IPS-15b (cell line): ENCODE data around the gene SLC9A3.

Experiments
- H3K27me3 ChIP-seq: one replicate; pipeline ENCODE4 v1.6.1; 2013; ENCODE audit warnings: low read length; ENCODE audit not compliant: control insufficient read depth, insufficient read depth
- H3K36me3 ChIP-seq: one replicate; pipeline ENCODE4 v1.6.1; 2013; ENCODE audit warnings: low read length; ENCODE audit not compliant: control insufficient read depth, insufficient read depth
- H3K4me1 ChIP-seq: one replicate; pipeline ENCODE4 v1.6.1; 2013; ENCODE audit warnings: mild to moderate bottlenecking, low read length; ENCODE audit not compliant: control insufficient read depth, insufficient read depth
- H3K4me3 ChIP-seq: one replicate; pipeline ENCODE4 v1.5.1; 2013; ENCODE audit warnings: low read depth, low read length
- H3K9ac ChIP-seq: one replicate; pipeline ENCODE4 v1.6.1; 2013; ENCODE audit warnings: low read depth, mild to moderate bottlenecking, low read length
- H3K9me3 ChIP-seq: one replicate; pipeline ENCODE4 v1.6.1; 2013; ENCODE audit warnings: mild to moderate bottlenecking, low read length; ENCODE audit not compliant: control insufficient read depth, insufficient read depth

SLC9A3 gene

GRCh38 chr5:453725-454481, 70.3 kb downstream of the SLC9A3 start:
- Histone ChIP-seq H3K9ac (no peak overlapping the region), H3K27me3 (no peaks in the 10 kb centered on the region), H3K4me1 (peaks cover 4% of the 10 kb centered on the region), H3K4me3 (no peak overlapping the region), H3K36me3 (peaks cover 28% of the 10 kb centered on the region), H3K9me3 (no peaks in the 10 kb centered on the region)

- peaks cover 4% of the 10 kb centered on the region for H3K4me1 ChIP-seq
- H3K9me3 ChIP-seq, result no peaks in the 10 kb centered on the region
- no peaks in the 10 kb centered on the region for H3K27me3 ChIP-seq
- no peak overlapping the region for H3K9ac ChIP-seq
- H3K4me3 ChIP-seq, result no peak overlapping the region
- H3K36me3 ChIP-seq, result peaks cover 33% of the 10 kb centered on the region
Measured at GRCh38 chr5:452978-453710, 71.1 kb downstream of the SLC9A3 start.

GRCh38 chr5:451587-452458, 72.4 kb downstream of the SLC9A3 start:
- H3K36me3 ChIP-seq, result peaks cover 34% of the 10 kb centered on the region
- H3K4me3 ChIP-seq, result no peak overlapping the region
- H3K9me3 ChIP-seq, result no peaks in the 10 kb centered on the region
- no peaks in the 10 kb centered on the region for H3K27me3 ChIP-seq
- H3K9ac ChIP-seq, result no peak overlapping the region
- H3K4me1 ChIP-seq, result peaks cover 4% of the 10 kb centered on the region

GRCh38 chr5:449151-449550, 75.1 kb downstream of the SLC9A3 start:
- H3K9me3 ChIP-seq, result no peaks in the 10 kb centered on the region
- no peaks in the 10 kb centered on the region for H3K4me1 ChIP-seq
- H3K27me3 ChIP-seq, result no peaks in the 10 kb centered on the region
- H3K36me3 ChIP-seq, result peaks cover 27% of the 10 kb centered on the region
- H3K9ac ChIP-seq, result no peak overlapping the region
- no peak overlapping the region for H3K4me3 ChIP-seq

GRCh38 chr5:448766-449090, 75.5 kb downstream of the SLC9A3 start:
- peaks cover 23% of the 10 kb centered on the region for H3K36me3 ChIP-seq

GRCh38 chr5:448061-448765, 76.0 kb downstream of the SLC9A3 start:
- Histone ChIP-seq H3K4me1 (no peaks in the 10 kb centered on the region), H3K36me3 (peaks cover 18% of the 10 kb centered on the region), H3K27me3 (no peaks in the 10 kb centered on the region), H3K9ac (no peak overlapping the region), H3K9me3 (no peaks in the 10 kb centered on the region), H3K4me3 (no peak overlapping the region)

More at GRCh38 chr5:448766-449090, 75.5 kb downstream of the SLC9A3 start:
- Histone ChIP-seq H3K27me3 (no peaks in the 10 kb centered on the region), H3K4me1 (no peaks in the 10 kb centered on the region), H3K9me3 (no peaks in the 10 kb centered on the region), H3K9ac (no peak overlapping the region), H3K4me3 (no peak overlapping the region)

- Histone ChIP-seq H3K36me3 (peaks cover 18% of the 10 kb centered on the region), H3K4me3 (no peak overlapping the region), H3K27me3 (no peaks in the 10 kb centered on the region), H3K9me3 (no peaks in the 10 kb centered on the region), H3K4me1 (no peaks in the 10 kb centered on the region), H3K9ac (no peak overlapping the region)
Measured at GRCh38 chr5:447501-447900, 76.7 kb downstream of the SLC9A3 start.

- Histone ChIP-seq H3K9ac (no peak overlapping the region), H3K4me1 (no peaks in the 10 kb centered on the region), H3K9me3 (no peaks in the 10 kb centered on the region), H3K27me3 (no peaks in the 10 kb centered on the region), H3K4me3 (no peak overlapping the region), H3K36me3 (peaks cover 18% of the 10 kb centered on the region)
Measured at GRCh38 chr5:446883-447263, 77.4 kb downstream of the SLC9A3 start.

- Histone ChIP-seq H3K4me1 (no peaks in the 10 kb centered on the region), H3K9me3 (no peaks in the 10 kb centered on the region), H3K36me3 (peaks cover 18% of the 10 kb centered on the region), H3K9ac (no peak overlapping the region), H3K27me3 (no peaks in the 10 kb centered on the region), H3K4me3 (no peak overlapping the region)
Measured at GRCh38 chr5:446066-446882, 78.0 kb downstream of the SLC9A3 start.

- peaks cover 18% of the 10 kb centered on the region for H3K36me3 ChIP-seq
- H3K4me3 ChIP-seq, result no peak overlapping the region
- H3K4me1 ChIP-seq, result no peaks in the 10 kb centered on the region
- no peaks in the 10 kb centered on the region for H3K27me3 ChIP-seq
- H3K9me3 ChIP-seq, result no peaks in the 10 kb centered on the region
- H3K9ac ChIP-seq, result no peak overlapping the region
Measured at GRCh38 chr5:445591-445990, 78.7 kb downstream of the SLC9A3 start.

- no peaks in the 10 kb centered on the region for H3K27me3 ChIP-seq
- no peaks in the 10 kb centered on the region for H3K4me1 ChIP-seq
- H3K36me3 ChIP-seq, result peaks cover 18% of the 10 kb centered on the region
- no peaks in the 10 kb centered on the region for H3K9me3 ChIP-seq
- peak overlapping the region; percentile 87 for H3K4me3 ChIP-seq
- no peak overlapping the region for H3K9ac ChIP-seq
Measured at GRCh38 chr5:444226-444625, 80.0 kb downstream of the SLC9A3 start.
